Measurements from ENCODE around the gene KRT8.
"Not testable (repeated sequence)": the region's sequence is repeated elsewhere in the genome, so short reads cannot be mapped to it uniquely, and the experiment has no call there.

The KRT8 gene

GRCh38 chr12:52876372-52876771, 28.5 kb downstream of the KRT8 start:
- peak in 6 of 56 donors; percentile 2 to 31 (median 10) for DNase-seq

GRCh38 chr12:52874573-52875435, 30.1 kb downstream of the KRT8 start:
- no peak for DNase-seq

- DNase-seq, result peak in 13 of 56 donors; percentile 6 to 90 (median 28)
Observed at GRCh38 chr12:52873832-52874572, 30.9 kb downstream of the KRT8 start.

GRCh38 chr12:52873513-52873831, 31.4 kb downstream of the KRT8 start:
- DNase-seq, result no peak

- DNase-seq, result no peak
Observed at GRCh38 chr12:52872644-52873389, 32.1 kb downstream of the KRT8 start.

GRCh38 chr12:52871291-52872039, 33.4 kb downstream of the KRT8 start:
- DNase-seq, result peak in 3 of 56 donors; percentile 10 to 45 (median 19)

GRCh38 chr12:52870361-52871290, 34.2 kb downstream of the KRT8 start:
- DNase-seq, result peak in 30 of 56 donors; percentile 2 to 58 (median 26)

- DNase-seq, result peak in 12 of 56 donors; percentile 1 to 50 (median 12)
Observed at GRCh38 chr12:52867642-52868041, 37.2 kb downstream of the KRT8 start.

GRCh38 chr12:52867152-52867551, 37.7 kb downstream of the KRT8 start:
- no peak for DNase-seq

GRCh38 chr12:52865090-52865944, 39.6 kb downstream of the KRT8 start:
- DNase-seq, result peak in 30 of 56 donors; percentile 5 to 57 (median 24)

GRCh38 chr12:52862023-52862422, 42.9 kb downstream of the KRT8 start:
- no peak for DNase-seq

- DNase-seq, result no peak
Observed at GRCh38 chr12:52861511-52861910, 43.4 kb downstream of the KRT8 start.

- DNase-seq, result no peak
Observed at GRCh38 chr12:52860102-52860823, 44.6 kb downstream of the KRT8 start.

- DNase-seq, result no peak
Observed at GRCh38 chr12:52857500-52857899, 47.4 kb downstream of the KRT8 start.

- DNase-seq, result no peak
Observed at GRCh38 chr12:52856787-52857186, 48.1 kb downstream of the KRT8 start.

GRCh38 chr12:52856077-52856476, 48.8 kb downstream of the KRT8 start:
- not testable (repeated sequence) for DNase-seq

GRCh38 chr12:52851787-52852186, 53.1 kb downstream of the KRT8 start:
- no peak for DNase-seq

- DNase-seq, result no peak
Observed at GRCh38 chr12:52850681-52851080, 54.2 kb downstream of the KRT8 start.
